Loucy (cell line): Measurements from ENCODE around the gene PIAS4.

Source experiments
- CTCF ChIP-seq: fragments of 200-600 bp; sonication (generic); conservative IDR thresholded peaks from 2 replicates; pipeline ENCODE4 v1.5.1; 2014; ENCODE audit warnings: mild to moderate bottlenecking, antibody characterized with exemption, low read length
- EZH2phosphoT487 ChIP-seq: fragments of 200-600 bp; IDR thresholded peaks from 2 replicates; pipeline ENCODE4 v1.6.1; 2018; ENCODE audit warnings: antibody characterized with exemption, mild to moderate bottlenecking, moderate library complexity, borderline replicate concordance

GRCh38 chr19:4018775-4019504 lies 11.4 kb downstream of the PIAS4 start:
- no peak for TF ChIP-seq CTCF
- TF ChIP-seq EZH2phosphoT487: no peak
